ENCODE results near the gene LMLN. TPM values are rescaled to one million over a fixed set of nuclear protein-coding genes. Genes with fewer than 3 reads are reported as not detected.
A peak's percentile ranks its signal among the peaks of the same experiment; 100 is the strongest.
"Not testable (repeated sequence)": the region's sequence is repeated elsewhere in the genome, so short reads cannot be mapped to it uniquely, and the experiment has no call there.

The LMLN gene
- total RNA-seq, 1 donor from 2014 or later = 8.8 TPM

- intact Hi-C loops (cut with micrococcal nuclease) = no loop called here
- DNase-seq (no peak), ATAC-seq (peak; percentile 9)
Observed at GRCh38 chr3:197953325-197953724, 6.7 kb upstream of the LMLN start.

GRCh38 chr3:197953881-197954280 lies 6.1 kb upstream of the LMLN start:
- intact Hi-C loops (cut with micrococcal nuclease) = no loop called here
- DNase-seq (no peak), ATAC-seq (peak; percentile 36)

DNA sequence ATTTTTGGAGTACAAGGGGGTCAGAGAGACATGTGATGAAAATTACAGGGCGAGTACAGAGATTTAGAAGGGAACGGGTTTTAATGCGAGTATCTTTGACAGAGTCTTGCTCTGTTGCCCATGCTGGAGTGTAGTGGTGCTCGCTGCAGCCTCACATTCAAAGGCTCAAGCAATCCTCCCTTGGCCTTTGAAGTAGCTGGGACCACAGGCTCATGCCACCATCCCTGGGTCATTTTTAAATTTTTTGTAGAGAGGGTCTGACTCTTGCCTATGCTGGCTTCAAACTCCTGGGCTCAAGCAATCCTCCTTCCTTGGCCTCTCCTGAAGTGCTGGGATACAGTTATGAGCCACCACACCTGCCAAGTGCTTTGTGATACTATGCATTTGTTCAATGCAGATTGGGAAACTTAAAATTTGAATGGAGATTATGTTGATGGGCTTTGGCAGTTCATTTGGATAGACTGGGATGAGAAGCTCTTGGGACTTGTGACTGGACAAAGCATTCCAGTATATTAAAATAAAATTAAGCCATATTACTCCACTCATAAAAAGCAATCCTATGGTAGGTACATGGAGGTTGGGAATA lies 4.0 kb upstream of the LMLN start:
- no peak for ATAC-seq
- DNase-seq = no peak
- intact Hi-C loops (cut with micrococcal nuclease) = no loop called here

DNA sequence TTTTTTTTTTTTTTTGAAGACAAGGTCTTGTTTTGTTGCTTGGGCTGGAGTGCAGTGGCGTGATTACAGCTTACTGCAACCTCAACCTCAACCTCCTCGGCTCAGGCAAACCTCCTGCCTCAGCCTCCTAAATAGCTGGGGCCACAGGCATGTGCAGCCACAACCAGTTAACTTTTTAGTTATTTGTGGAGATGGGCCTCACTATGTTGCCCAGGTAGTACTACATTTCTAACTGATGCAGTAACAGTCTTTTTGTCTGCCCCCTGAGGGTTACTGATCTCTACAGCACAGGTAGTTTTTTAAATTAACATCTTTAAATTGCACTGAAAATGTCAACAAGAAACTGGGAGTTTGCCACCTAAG lies 3.4 kb upstream of the LMLN start:
- intact Hi-C loops (cut with micrococcal nuclease) = no loop called here
- DNase-seq (no peak), ATAC-seq (no peak)

- intact Hi-C loops (cut with micrococcal nuclease) = no loop called here
- DNase-seq (no peak), ATAC-seq (no peak)
Observed at GRCh38 chr3:197957790-197958133, 2.3 kb upstream of the LMLN start.

GRCh38 chr3:197958346-197958745 lies 1.7 kb upstream of the LMLN start:
- intact Hi-C loops (cut with micrococcal nuclease) = no loop called here
- ATAC-seq (no peak), DNase-seq (no peak)

DNA sequence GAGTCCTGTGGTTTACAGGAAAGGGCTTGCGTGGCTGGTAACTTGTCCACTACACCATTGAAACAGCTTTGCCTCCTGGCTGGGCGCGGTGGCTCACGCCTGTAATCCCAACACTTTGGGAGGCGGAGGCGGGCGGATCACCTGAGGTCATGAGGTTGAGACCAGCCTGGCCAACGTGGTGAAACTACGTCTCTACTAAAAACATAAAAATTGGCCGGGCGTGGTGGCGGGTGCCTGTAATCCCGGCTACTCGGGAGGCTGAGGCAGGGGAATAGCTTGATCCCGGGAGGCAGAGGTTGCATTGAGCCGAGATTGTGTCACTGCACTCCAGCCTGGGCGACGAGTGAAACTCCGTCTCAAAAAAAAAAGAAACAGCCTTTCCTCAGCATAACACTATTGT lies 1.2 kb upstream of the LMLN start:
- ATAC-seq; intact Hi-C loops (cut with micrococcal nuclease); DNase-seq: not testable (repeated sequence)

- DNase-seq (no peak), ATAC-seq (no peak)
- intact Hi-C loops (cut with micrococcal nuclease) = no loop called here
Observed at GRCh38 chr3:197959500-197959890, 522 bp upstream of the LMLN start.

GRCh38 chr3:197960694-197961581 lies 921 bp downstream of the LMLN start:
- intact Hi-C loops (cut with micrococcal nuclease) = no loop called here
- ATAC-seq = no peak
- DNase-seq = no peak

- ATAC-seq (no peak), DNase-seq (no peak)
- intact Hi-C loops (cut with micrococcal nuclease) = no loop called here
Observed at GRCh38 chr3:197961582-197961945, 1.5 kb downstream of the LMLN start.

DNA sequence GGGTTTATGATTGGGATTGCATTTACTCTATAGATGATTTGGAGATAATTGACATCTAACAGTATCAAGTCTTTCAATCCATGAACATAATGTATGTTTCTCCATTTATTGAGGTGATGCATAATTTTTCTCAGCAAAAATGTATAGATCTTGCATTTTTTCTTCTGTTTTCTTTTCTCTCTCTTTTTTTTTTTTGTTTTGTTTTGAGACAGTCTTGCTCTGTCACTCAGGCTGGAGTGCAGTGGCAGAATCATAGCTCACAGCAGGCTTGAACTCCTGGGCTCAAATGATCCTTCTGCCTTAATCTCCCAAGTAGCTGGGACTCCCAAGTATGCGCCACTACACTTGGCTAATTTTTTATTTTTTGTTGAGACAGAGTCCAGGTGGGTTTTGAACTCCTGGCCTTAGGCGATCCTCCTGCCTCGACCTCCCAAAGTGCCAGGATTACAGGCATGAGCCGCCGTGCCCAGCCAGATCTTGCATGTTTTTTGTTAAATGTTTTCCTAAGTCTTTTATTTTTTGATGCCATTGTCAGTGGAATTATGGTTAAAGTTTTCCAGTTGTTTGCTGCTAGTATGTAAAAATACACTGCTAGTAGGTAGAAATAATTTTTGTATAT lies 3.1 kb downstream of the LMLN start:
- no peak for ATAC-seq
- intact Hi-C loops (cut with micrococcal nuclease) = no loop called here
- no peak for DNase-seq

- ATAC-seq; intact Hi-C loops (cut with micrococcal nuclease); DNase-seq: not testable (repeated sequence)
Observed at GRCh38 chr3:197967337-197967989, 7.4 kb downstream of the LMLN start.

GRCh38 chr3:197970588-197970987 lies 10.6 kb downstream of the LMLN start:
- ATAC-seq = no peak
- intact Hi-C loops (cut with micrococcal nuclease) = no loop called here
- DNase-seq = no peak

GRCh38 chr3:197974016-197974415 lies 14.0 kb downstream of the LMLN start:
- no peak for ATAC-seq
- intact Hi-C loops (cut with micrococcal nuclease) = no loop called here
- no peak for DNase-seq

GRCh38 chr3:197975311-197975710 lies 15.3 kb downstream of the LMLN start:
- ATAC-seq (no peak), DNase-seq (no peak)
- intact Hi-C loops (cut with micrococcal nuclease) = no loop called here

DNA sequence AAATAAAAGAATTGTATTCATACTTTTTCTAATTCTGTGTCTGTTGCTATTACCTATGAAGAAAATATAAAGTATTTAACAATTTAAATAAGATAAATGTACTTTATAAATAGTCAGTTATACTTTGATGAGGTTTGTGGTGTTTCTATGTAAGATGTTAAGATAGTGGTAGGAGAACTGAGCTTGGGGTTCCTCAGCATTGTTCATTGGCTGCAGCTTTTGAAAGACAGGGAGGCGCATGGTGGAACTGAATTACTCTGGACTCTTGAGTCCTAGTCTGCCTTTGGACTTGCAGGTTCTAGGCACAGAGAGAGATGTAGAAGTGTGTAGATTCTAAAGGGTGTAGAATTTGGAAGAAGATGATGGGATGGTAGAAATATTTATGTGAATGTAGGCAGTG lies 23.1 kb downstream of the LMLN start:
- intact Hi-C loops (cut with micrococcal nuclease) = no loop called here
- no peak for DNase-seq
- no peak for ATAC-seq

DNA sequence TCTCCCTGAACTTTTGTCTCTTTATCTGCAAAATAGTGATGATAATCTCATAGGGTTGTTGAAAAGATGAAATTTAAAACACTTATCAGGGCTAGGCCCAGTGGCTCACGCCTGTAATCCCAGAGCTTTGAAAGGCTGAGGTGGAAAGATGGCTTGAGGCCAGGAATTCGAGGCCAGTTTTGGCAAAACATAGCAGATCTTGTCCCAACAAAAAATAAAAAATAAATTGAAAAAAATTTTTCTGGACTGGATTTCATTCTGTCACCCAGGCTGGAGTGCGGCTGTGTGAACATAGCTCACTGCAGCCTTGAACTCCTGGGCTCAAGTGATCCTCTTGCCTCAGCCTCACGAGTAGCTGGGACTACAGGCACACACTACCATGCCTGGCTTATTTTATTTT lies 29.6 kb downstream of the LMLN start:
- no peak for ATAC-seq
- intact Hi-C loops (cut with micrococcal nuclease) = no loop called here
- no peak for DNase-seq

DNA sequence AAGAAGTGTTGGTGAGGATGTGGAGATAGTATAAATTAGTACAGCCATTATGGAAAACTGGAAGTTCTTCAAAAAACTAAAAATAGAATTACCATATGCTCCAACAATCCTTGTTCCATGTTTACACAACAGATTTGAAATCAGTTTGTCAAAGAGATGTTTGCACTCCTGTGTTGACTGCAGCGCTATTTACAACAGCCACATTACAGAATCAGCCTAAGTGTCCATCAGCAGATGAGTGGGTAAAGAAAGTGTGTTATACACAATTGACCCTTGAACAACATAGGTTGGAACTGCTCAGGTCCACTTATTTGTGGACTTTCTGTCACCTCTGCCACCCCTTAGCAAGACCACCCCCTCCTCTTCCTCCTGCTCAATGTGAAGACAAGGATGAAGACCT lies 34.7 kb downstream of the LMLN start:
- ATAC-seq (no peak), DNase-seq (no peak)
- intact Hi-C loops (cut with micrococcal nuclease) = no loop called here

DNA sequence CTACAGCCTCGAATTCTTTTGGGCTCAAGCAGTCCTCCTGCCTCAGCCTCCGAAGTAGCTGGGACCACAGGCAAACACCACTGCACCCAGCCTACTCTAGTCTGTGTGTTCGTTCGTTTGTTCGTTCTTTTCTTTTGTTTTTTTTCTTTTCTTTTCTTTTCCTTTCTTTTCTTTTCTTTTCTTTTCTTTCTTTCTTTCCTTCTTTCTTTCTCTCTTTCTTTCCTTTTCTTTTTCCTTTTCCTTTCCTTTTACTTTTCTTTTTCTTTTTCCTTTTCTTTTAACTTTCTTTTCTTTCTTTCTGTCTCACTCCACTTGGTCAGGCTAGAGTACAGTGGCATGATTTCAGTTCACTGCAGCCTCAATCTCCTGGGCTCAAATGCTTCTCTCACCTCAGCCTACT lies 36.8 kb downstream of the LMLN start:
- intact Hi-C loops (cut with micrococcal nuclease) = no loop called here
- ATAC-seq (no peak), DNase-seq (no peak)

DNA sequence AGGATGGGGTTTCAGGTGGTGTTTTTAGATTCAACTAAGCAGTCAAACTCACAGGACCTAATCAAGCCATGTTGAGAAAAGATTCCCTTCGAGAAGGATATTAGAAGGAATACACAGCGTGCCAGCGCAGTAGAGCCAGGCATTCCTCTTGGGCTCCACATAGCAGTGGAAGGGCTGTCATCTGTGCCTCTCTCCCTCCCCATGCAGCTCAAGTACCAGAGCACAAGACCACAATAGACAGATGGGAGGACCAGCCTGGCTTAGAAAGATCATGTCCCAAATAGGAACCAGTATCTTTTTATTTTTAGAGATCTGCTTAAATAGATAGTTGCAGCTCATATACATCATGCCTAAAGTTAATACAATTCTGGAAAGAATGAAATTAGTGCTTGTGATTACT lies 37.9 kb downstream of the LMLN start:
- intact Hi-C loops (cut with micrococcal nuclease) = no loop called here
- DNase-seq (no peak), ATAC-seq (no peak)
